ENCODE measurements around the gene KMT2B. TPM values are rescaled to one million over a fixed set of nuclear protein-coding genes. Genes with fewer than 3 reads are reported as not detected.
A peak's percentile ranks its signal among the peaks of the same experiment; 100 is the strongest.

Gene KMT2B
- total RNA-seq, 1 donor from 2014 or later: 25.5 TPM

- intact Hi-C loops (cut with DNase I): no loop called here
- Histone ChIP-seq H3K27me3 (no peaks in the 10 kb centered on the region), H3K27ac (peak overlapping the region; percentile 99), H3K4me1 (peaks cover 7 to 30% of the 10 kb centered on the region in 2 donors), H3K36me3 (peaks cover 18 to 24% of the 10 kb centered on the region in 2 donors), H3K9me3 (no peaks in the 10 kb centered on the region), H3K4me3 (no peak overlapping the region)
- TF ChIP-seq, protein P1, sequence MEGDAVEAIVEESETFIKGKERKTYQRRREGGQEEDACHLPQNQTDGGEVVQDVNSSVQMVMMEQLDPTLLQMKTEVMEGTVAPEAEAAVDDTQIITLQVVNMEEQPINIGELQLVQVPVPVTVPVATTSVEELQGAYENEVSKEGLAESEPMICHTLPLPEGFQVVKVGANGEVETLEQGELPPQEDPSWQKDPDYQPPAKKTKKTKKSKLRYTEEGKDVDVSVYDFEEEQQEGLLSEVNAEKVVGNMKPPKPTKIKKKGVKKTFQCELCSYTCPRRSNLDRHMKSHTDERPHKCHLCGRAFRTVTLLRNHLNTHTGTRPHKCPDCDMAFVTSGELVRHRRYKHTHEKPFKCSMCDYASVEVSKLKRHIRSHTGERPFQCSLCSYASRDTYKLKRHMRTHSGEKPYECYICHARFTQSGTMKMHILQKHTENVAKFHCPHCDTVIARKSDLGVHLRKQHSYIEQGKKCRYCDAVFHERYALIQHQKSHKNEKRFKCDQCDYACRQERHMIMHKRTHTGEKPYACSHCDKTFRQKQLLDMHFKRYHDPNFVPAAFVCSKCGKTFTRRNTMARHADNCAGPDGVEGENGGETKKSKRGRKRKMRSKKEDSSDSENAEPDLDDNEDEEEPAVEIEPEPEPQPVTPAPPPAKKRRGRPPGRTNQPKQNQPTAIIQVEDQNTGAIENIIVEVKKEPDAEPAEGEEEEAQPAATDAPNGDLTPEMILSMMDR (IDR thresholded peaks at IDR 0.05): no peak
- DNase-seq (ENCODE audit: low spot score in 2 of 2): no peak
These were observed 36.0 kb downstream of the KMT2B start for GRCh38 chr19:35753634-35754369.

DNA sequence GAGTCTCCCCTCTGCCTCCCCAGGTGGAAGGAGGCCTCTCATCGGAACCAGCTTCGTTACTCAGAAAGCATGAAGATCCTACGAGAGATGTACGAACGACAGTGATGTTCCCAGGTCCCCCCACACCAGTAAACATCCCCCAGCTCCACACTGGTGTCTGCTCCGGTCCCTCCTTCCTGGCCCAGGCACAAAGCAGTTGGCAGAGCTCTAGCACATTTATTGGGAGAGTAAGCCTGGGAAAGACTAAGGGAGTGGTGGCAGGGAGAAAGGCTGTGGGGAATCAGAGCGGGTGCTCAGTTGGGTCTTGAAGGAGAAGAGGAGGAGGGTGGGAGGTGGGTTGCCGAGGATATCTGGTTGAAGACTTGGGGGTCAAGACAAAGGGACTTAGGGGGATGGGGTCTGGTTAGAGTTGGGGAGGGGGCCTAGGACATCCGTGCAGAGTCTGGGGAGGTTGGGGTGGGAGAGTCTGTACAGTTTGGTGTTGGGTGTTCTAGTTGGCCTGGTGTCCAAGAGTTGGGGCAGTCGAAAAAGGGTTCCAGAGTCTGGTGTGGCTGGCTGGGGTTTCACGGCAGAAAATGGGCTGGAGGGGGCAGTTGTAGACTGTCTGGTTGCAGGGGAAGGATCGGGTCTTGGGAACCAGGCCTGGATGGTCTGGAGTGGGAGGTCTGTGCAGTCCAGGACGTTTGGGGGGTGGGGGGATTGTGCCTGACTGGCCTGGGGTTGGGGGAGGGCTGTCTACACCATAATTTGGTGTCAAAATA, 36.7 kb downstream of the KMT2B start:
- intact Hi-C loops (cut with DNase I): loop anchor here (5.0 kb wide), 4 partner anchors 112 to 398 kb away; partner anchors contain the start of genes APLP1, COX7A1, ETV2 and RBM42
- H3K4me1 ChIP-seq: peaks cover 7 to 27% of the 10 kb centered on the region in 2 donors
- H3K4me3 ChIP-seq: peak overlapping the region; percentile 53 to 85
- no peak for DNase-seq (ENCODE audit: low spot score in 2 of 2)
- peaks cover 18 to 24% of the 10 kb centered on the region in 2 donors for H3K36me3 ChIP-seq
- TF ChIP-seq, protein P1 (IDR thresholded peaks at IDR 0.05): no peak
- peak overlapping the region; percentile 99 for H3K27ac ChIP-seq
- H3K27me3 ChIP-seq: no peaks in the 10 kb centered on the region
- H3K9me3 ChIP-seq: no peaks in the 10 kb centered on the region

DNA sequence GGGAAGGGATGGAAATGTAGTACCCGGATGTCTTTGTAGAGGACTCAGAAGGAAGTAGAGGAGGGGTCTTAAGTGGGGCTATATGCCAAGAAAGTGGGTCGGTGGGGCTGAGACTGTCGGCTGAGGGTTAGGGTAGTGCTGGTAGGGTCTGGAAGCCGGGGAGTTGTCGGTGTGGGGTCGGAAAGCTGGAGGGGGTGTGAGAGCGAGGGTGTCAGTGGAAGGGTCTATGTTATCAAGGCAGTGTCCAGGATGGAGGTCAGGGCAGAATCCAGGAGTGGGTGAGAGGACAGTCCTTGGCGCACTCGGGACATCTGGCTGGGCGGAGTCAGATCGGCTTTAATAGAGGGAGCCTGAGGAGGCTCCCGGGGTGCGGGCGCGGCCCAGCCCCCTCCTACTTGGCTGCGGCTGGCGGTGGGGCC, 37.3 kb downstream of the KMT2B start:
- H3K4me3 ChIP-seq: peak overlapping the region; percentile 53 to 85

GRCh38 chr19:35755550-35756376, 38.0 kb downstream of the KMT2B start:
- no peaks in the 10 kb centered on the region for H3K9me3 ChIP-seq
- TF ChIP-seq, protein P1 (IDR thresholded peaks at IDR 0.05): no peak
- peaks cover 22 to 24% of the 10 kb centered on the region in 2 donors for H3K36me3 ChIP-seq
- intact Hi-C loops (cut with DNase I): loop anchor here (2.0 to 5.0 kb wide), 5 partner anchors 15 to 397 kb away; partner anchors contain the start of genes APLP1, COX7A1, ETV2 and RBM42
- DNase-seq (ENCODE audit: low spot score in 2 of 2): peak; percentile 49 to 94
- H3K27me3 ChIP-seq: no peaks in the 10 kb centered on the region
- H3K4me1 ChIP-seq: peaks cover 7 to 24% of the 10 kb centered on the region in 2 donors
- H3K4me3 ChIP-seq: peak overlapping the region; percentile 53 to 85
- peak overlapping the region; percentile 99 for H3K27ac ChIP-seq

More for the DNA sequence above, 37.3 kb downstream of the KMT2B start:
- DNase-seq (ENCODE audit: low spot score in 2 of 2): no peak
- intact Hi-C loops (cut with DNase I): loop anchor here (5.0 kb wide), 4 partner anchors 112 to 397 kb away; partner anchors contain the start of genes APLP1, COX7A1, ETV2 and RBM42
- H3K36me3 ChIP-seq: peaks cover 18 to 24% of the 10 kb centered on the region in 2 donors
- peak overlapping the region; percentile 99 for H3K27ac ChIP-seq
- peaks cover 7 to 24% of the 10 kb centered on the region in 2 donors for H3K4me1 ChIP-seq
- H3K27me3 ChIP-seq: no peaks in the 10 kb centered on the region
- TF ChIP-seq, protein P1 (IDR thresholded peaks at IDR 0.05): no peak
- H3K9me3 ChIP-seq: no peaks in the 10 kb centered on the region

Data from ascending aorta (tissue), 2 donors.